Lower leg skin (tissue), 3 donors: ENCODE data around the gene PPP1CC.

ENCODE experiments used
- POLR2A ChIP-seq, 2 donors: fragments of 450-650 bp; IDR thresholded peaks; one replicate each; pipeline ENCODE4 v1.6.1; 2016 to 2017; ENCODE audit warnings: antibody characterized with exemption in 2 of 2, mild to moderate bottlenecking in 1 of 2, moderate library complexity in 1 of 2
- TF ChIP-seq, protein P1 (sequence below), 3 donors: fragments of 450-650 bp; IDR thresholded peaks; one replicate each; pipeline ENCODE4 v1.5.1; 2016; ENCODE audit warnings: antibody characterized with exemption in 3 of 3, mild to moderate bottlenecking in 3 of 3, moderate library complexity in 2 of 3

DNA sequence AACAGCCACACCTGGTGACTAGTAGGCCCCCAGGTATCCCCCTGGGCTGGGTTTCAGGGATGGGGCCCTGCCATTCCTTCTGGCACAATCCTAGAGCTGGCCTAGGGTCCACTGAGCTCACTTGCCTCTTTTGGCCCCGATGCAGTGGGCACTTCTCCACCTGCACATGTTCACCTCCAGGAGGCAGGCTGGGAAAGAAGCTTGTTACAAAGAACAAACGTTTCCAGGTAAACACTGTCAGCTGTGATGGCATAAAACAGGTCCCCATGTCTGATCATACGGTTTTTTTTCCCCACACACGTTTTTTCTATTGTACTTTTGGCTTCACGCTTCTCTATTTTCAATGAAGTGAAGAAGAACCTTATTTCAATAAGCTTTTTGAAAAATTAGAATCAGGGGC is 37.9 kb downstream of the PPP1CC start:
- TF ChIP-seq, protein P1, sequence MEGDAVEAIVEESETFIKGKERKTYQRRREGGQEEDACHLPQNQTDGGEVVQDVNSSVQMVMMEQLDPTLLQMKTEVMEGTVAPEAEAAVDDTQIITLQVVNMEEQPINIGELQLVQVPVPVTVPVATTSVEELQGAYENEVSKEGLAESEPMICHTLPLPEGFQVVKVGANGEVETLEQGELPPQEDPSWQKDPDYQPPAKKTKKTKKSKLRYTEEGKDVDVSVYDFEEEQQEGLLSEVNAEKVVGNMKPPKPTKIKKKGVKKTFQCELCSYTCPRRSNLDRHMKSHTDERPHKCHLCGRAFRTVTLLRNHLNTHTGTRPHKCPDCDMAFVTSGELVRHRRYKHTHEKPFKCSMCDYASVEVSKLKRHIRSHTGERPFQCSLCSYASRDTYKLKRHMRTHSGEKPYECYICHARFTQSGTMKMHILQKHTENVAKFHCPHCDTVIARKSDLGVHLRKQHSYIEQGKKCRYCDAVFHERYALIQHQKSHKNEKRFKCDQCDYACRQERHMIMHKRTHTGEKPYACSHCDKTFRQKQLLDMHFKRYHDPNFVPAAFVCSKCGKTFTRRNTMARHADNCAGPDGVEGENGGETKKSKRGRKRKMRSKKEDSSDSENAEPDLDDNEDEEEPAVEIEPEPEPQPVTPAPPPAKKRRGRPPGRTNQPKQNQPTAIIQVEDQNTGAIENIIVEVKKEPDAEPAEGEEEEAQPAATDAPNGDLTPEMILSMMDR (IDR thresholded peaks at IDR 0.05) = no peak
- TF ChIP-seq POLR2A (IDR thresholded peaks at IDR 0.05) = no peak
